ENCODE results near the gene ACSS2. TPM values are rescaled to one million over a fixed set of nuclear protein-coding genes. Genes with fewer than 3 reads are reported as not detected.

ACSS2 gene
- total and polyA plus RNA-seq, 11 donors: 72.6 to 117 (median 99.7) TPM

GRCh38 chr20:34940081-34940481 is 63.7 kb downstream of the ACSS2 start:
- no peaks in the 10 kb centered on the region for H3K9me3 ChIP-seq
- H3K4me1 ChIP-seq: peaks cover 0 to 40% (median 16%) of the 10 kb centered on the region in 12 donors
- peak overlapping the region in 11 of 12 donors; percentile 44 to 88 (median 79) for H3K27ac ChIP-seq
- peaks cover 0 to 75% (median 44%) of the 10 kb centered on the region in 9 donors for H3K36me3 ChIP-seq
- no peak overlapping the region for H3K4me3 ChIP-seq
- ATAC-seq (peak; percentile 40 to 90 (median 69)), DNase-seq (peak in 3 of 5 donors; percentile 49 to 75 (median 60))
- 31 to 55% (median 42%) methylated on average over 1 of the region's 1 CpG for WGBS, 4 donors
- intact Hi-C loops (cut with DNase I): no loop called here
- no peak for TF ChIP-seq CTCF (IDR thresholded peaks at IDR 0.05)
- TF ChIP-seq POLR2A (IDR thresholded peaks at IDR 0.05): no peak
- H3K27me3 ChIP-seq: no peaks in the 10 kb centered on the region

- intact Hi-C loops (cut with DNase I): no loop called here
- TF ChIP-seq CTCF (IDR thresholded peaks at IDR 0.05): no peak
- Histone ChIP-seq H3K4me3 (no peak overlapping the region), H3K4me1 (peaks cover 0 to 47% (median 22%) of the 10 kb centered on the region in 12 donors), H3K27me3 (no peaks in the 10 kb centered on the region), H3K27ac (peak overlapping the region in 6 of 12 donors; percentile 44 to 82 (median 79)), H3K9me3 (no peaks in the 10 kb centered on the region), H3K36me3 (peaks cover 0 to 72% (median 40%) of the 10 kb centered on the region in 9 donors)
- DNase-seq (no peak), ATAC-seq (no peak)
- WGBS, 4 donors: 86 to 97% (median 93%) methylated on average over 4 of the region's 4 CpGs
These were observed 64.8 kb downstream of the ACSS2 start for GRCh38 chr20:34941226-34941625.

- peaks cover 0 to 52% (median 23%) of the 10 kb centered on the region in 12 donors for H3K4me1 ChIP-seq
- DNase-seq (no peak), ATAC-seq (no peak)
- peaks cover 0 to 69% (median 34%) of the 10 kb centered on the region in 9 donors for H3K36me3 ChIP-seq
- WGBS, 4 donors: 90 to 95% (median 90%) methylated on average over 3 to 9 of the region's 9 CpGs
- intact Hi-C loops (cut with DNase I): no loop called here
- H3K27me3 ChIP-seq: no peaks in the 10 kb centered on the region
- TF ChIP-seq CTCF (IDR thresholded peaks at IDR 0.05) (no peak), POLR2A (IDR thresholded peaks at IDR 0.05) (no peak)
- H3K27ac ChIP-seq: no peak overlapping the region
- H3K9me3 ChIP-seq: no peaks in the 10 kb centered on the region
- H3K4me3 ChIP-seq: no peak overlapping the region
These were observed 65.9 kb downstream of the ACSS2 start for GRCh38 chr20:34942301-34942700.

- Histone ChIP-seq H3K4me1 (peaks cover 0 to 36% (median 15%) of the 10 kb centered on the region in 12 donors), H3K27ac (no peak overlapping the region), H3K9me3 (no peaks in the 10 kb centered on the region), H3K4me3 (no peak overlapping the region), H3K27me3 (no peaks in the 10 kb centered on the region), H3K36me3 (peaks cover 0 to 70% (median 34%) of the 10 kb centered on the region in 9 donors)
- DNase-seq (no peak), ATAC-seq (no peak)
- no peak for TF ChIP-seq CTCF (IDR thresholded peaks at IDR 0.05)
- no peak for TF ChIP-seq POLR2A (IDR thresholded peaks at IDR 0.05)
- intact Hi-C loops (cut with DNase I): no loop called here
- WGBS, 4 donors: 88 to 92% (median 90%) methylated on average over 2 of the region's 2 CpGs
These were observed 67.6 kb downstream of the ACSS2 start for GRCh38 chr20:34943808-34944567.
